DND-41 (cell line): Measurements from ENCODE around the gene ENOPH1.

Experiments used
- CTCF ChIP-seq: IDR thresholded peaks from 2 replicates; pipeline ENCODE4 v1.5.1; 2012; ENCODE audit warnings: borderline replicate concordance, low read length, moderate library complexity, mild to moderate bottlenecking; ENCODE audit not compliant: poor library complexity, severe bottlenecking; ENCODE audit errors: extremely low read depth
- EZH2 ChIP-seq: IDR thresholded peaks from 3 replicates; pipeline ENCODE4 v1.6.1; 2012; ENCODE audit warnings: borderline replicate concordance, low read depth, mild to moderate bottlenecking, moderate library complexity, low read length, inconsistent platforms; ENCODE audit not compliant: severe bottlenecking

- TF ChIP-seq CTCF (no peak), EZH2 (no peak)
Observed at GRCh38 chr4:82495666-82496065, 65.3 kb downstream of the ENOPH1 start.
